H9 (cell line): ENCODE results near the gene GPAT3. TPM values are rescaled to one million over a fixed set of nuclear protein-coding genes. Genes with fewer than 3 reads are reported as not detected.

Experiments
- DNase-seq: peaks from one replicate; pipeline ENCODE4 v3.0.0-alpha.2; 2017
- H2AFZ ChIP-seq: one replicate; pipeline ENCODE4 v1.6.1; 2013; ENCODE audit warnings: mild to moderate bottlenecking, low read length, control low read depth, moderate library complexity
- H2AK5ac ChIP-seq: 2 replicates; pipeline ENCODE4 v1.6.1; 2013; ENCODE audit warnings: low read length, control low read depth, mixed read lengths; ENCODE audit not compliant: insufficient read length
- H2BK120ac ChIP-seq: one replicate; pipeline ENCODE4 v1.6.1; 2013; ENCODE audit warnings: low read depth, mild to moderate bottlenecking, low read length, control low read depth, inconsistent platforms; ENCODE audit not compliant: poor library complexity, severe bottlenecking
- H2BK12ac ChIP-seq: 2 replicates; pipeline ENCODE4 v1.6.1; 2013; ENCODE audit warnings: low read length, control low read depth, mixed read lengths, low read depth; ENCODE audit not compliant: insufficient read length
- H2BK15ac ChIP-seq: 2 replicates; pipeline ENCODE4 v1.6.1; 2013; ENCODE audit warnings: low read depth, low read length, control low read depth
- H2BK20ac ChIP-seq: one replicate; pipeline ENCODE4 v1.6.1; 2013; ENCODE audit warnings: low read depth, mild to moderate bottlenecking, low read length, control low read depth, inconsistent platforms; ENCODE audit not compliant: poor library complexity, severe bottlenecking
- H2BK5ac ChIP-seq: 2 replicates; pipeline ENCODE4 v1.6.1; 2013; ENCODE audit warnings: low read length, control low read depth, mixed read lengths; ENCODE audit not compliant: insufficient read length
- H3K14ac ChIP-seq: 2 replicates; pipeline ENCODE4 v1.6.1; 2013; ENCODE audit warnings: low read length, control low read depth; ENCODE audit not compliant: insufficient read depth
- H3K18ac ChIP-seq: 2 replicates; pipeline ENCODE4 v1.6.1; 2013; ENCODE audit warnings: low read depth, mild to moderate bottlenecking, mixed read lengths, low read length, control low read depth; ENCODE audit not compliant: insufficient read length
- H3K23ac ChIP-seq: 2 replicates; pipeline ENCODE4 v1.6.1; 2013; ENCODE audit warnings: low read length, control low read depth, mixed read lengths, low read depth; ENCODE audit not compliant: insufficient read length
- H3K23me2 ChIP-seq: 2 replicates; pipeline ENCODE4 v1.6.1; 2013; ENCODE audit warnings: low read depth, mild to moderate bottlenecking, mixed read lengths, low read length, control low read depth; ENCODE audit not compliant: insufficient read length, poor library complexity, severe bottlenecking
- H3K27ac ChIP-seq: 2 replicates; pipeline ENCODE4 v1.5.1; 2013; ENCODE audit warnings: low read length, control low read depth, mixed read lengths, low read depth; ENCODE audit not compliant: insufficient read length
- H3K27me3 ChIP-seq: 2 replicates; pipeline ENCODE4 v1.6.1; 2013; ENCODE audit warnings: low read length, control low read depth, inconsistent platforms; ENCODE audit not compliant: insufficient read depth
- H3K4ac ChIP-seq: 2 replicates; pipeline ENCODE4 v1.6.1; 2013; ENCODE audit warnings: low read depth, mild to moderate bottlenecking, control low read depth, inconsistent platforms, low read length, moderate library complexity
- H3K4me1 ChIP-seq: 2 replicates; pipeline ENCODE4 v1.6.1; 2013; ENCODE audit warnings: low read length, control low read depth, inconsistent platforms; ENCODE audit not compliant: insufficient read depth
- H3K4me2 ChIP-seq: 2 replicates; pipeline ENCODE4 v1.6.1; 2013; ENCODE audit warnings: low read length, control low read depth, mixed read lengths; ENCODE audit not compliant: insufficient read length, insufficient read depth
- H3K56ac ChIP-seq: 2 replicates; pipeline ENCODE4 v1.6.1; 2013; ENCODE audit warnings: low read depth, mild to moderate bottlenecking, mixed read lengths, low read length, control low read depth; ENCODE audit not compliant: insufficient read length
- H3K79me1 ChIP-seq: 2 replicates; pipeline ENCODE4 v1.6.1; 2013; ENCODE audit warnings: low read depth, mild to moderate bottlenecking, moderate library complexity, low read length, control low read depth, inconsistent platforms; ENCODE audit not compliant: insufficient read depth, poor library complexity, severe bottlenecking
- H3K79me2 ChIP-seq: 2 replicates; pipeline ENCODE4 v1.6.1; 2013; ENCODE audit warnings: low read length, control low read depth, inconsistent platforms; ENCODE audit not compliant: insufficient read depth
- H3K9ac ChIP-seq: 2 replicates; pipeline ENCODE4 v1.6.1; 2013; ENCODE audit warnings: low read length, control low read depth, mixed read lengths; ENCODE audit not compliant: insufficient read length; ENCODE audit errors: extremely low read depth
- H3K9me3 ChIP-seq: one replicate; pipeline ENCODE4 v1.6.1; 2013; ENCODE audit warnings: low read depth, low read length, inconsistent platforms; ENCODE audit not compliant: control insufficient read depth
- H3T11ph ChIP-seq: one replicate; pipeline ENCODE4 v1.6.1; 2013; ENCODE audit warnings: mild to moderate bottlenecking, low read length, control low read depth, inconsistent platforms
- H4K20me1 ChIP-seq: one replicate; pipeline ENCODE4 v1.6.1; 2013; ENCODE audit not compliant: control insufficient read depth, insufficient read length, insufficient read depth
- H4K5ac ChIP-seq: 2 replicates; pipeline ENCODE4 v1.6.1; 2013; ENCODE audit warnings: low read depth, mild to moderate bottlenecking, mixed read lengths, low read length, control low read depth; ENCODE audit not compliant: insufficient read length
- H4K8ac ChIP-seq: replicated peaks from 2 replicates; pipeline ENCODE4 v1.6.1; 2013; ENCODE audit warnings: low read length, control low read depth, mixed read lengths, low read depth; ENCODE audit not compliant: insufficient read length
- H4K91ac ChIP-seq: 2 replicates; pipeline ENCODE4 v1.6.1; 2013; ENCODE audit warnings: low read depth, mild to moderate bottlenecking, moderate library complexity, mixed read lengths, low read length, control low read depth; ENCODE audit not compliant: insufficient read length
- H3K27ac Mint-ChIP-seq, 3 experiments: 2 replicates in 2 of 3; 3 replicates in 1 of 3; pipeline ENCODE4 v1.8.0; 2020 to 2021; ENCODE audit warnings: mixed read lengths in 3 of 3, mild to moderate bottlenecking in 1 of 3, moderate library complexity in 1 of 3
- H3K27me3 Mint-ChIP-seq: 2 replicates; pipeline ENCODE4 v1.8.0; 2021; ENCODE audit warnings: low read depth, mild to moderate bottlenecking, moderate library complexity, mixed read lengths
- H3K36me3 Mint-ChIP-seq, 3 experiments: 2 replicates in 2 of 3; 3 replicates in 1 of 3; pipeline ENCODE4 v1.8.0; 2020 to 2021; ENCODE audit warnings: low read depth in 3 of 3, mixed read lengths in 3 of 3; ENCODE audit not compliant: insufficient read depth in 1 of 3
- H3K4me1 Mint-ChIP-seq, 2 experiments: 2 replicates each; pipeline ENCODE4 v1.8.0; 2020; ENCODE audit warnings: mixed read lengths in 2 of 2
- H3K4me3 Mint-ChIP-seq, 2 experiments: 2 replicates in 1 of 2; 3 replicates in 1 of 2; pipeline ENCODE4 v1.8.0; 2020 to 2021; ENCODE audit warnings: mild to moderate bottlenecking in 2 of 2, mixed read lengths in 2 of 2, moderate library complexity in 1 of 2
- H3K9me3 Mint-ChIP-seq, 2 experiments: 2 replicates in 1 of 2; 3 replicates in 1 of 2; pipeline ENCODE4 v1.8.0; 2020; ENCODE audit warnings: mild to moderate bottlenecking in 2 of 2, mixed read lengths in 2 of 2, moderate library complexity in 1 of 2
- WGBS: extraction: QIAGEN DNeasy Blood & Tissue Kit; methylation state at CpG from one replicate; pipeline ENCODE4 v1.1.7; 2013; ENCODE audit warnings: missing lambda C conversion rate, low lambda C conversion rate, mixed read lengths; ENCODE audit not compliant: insufficient read length; ENCODE audit errors: extremely low coverage; 5-methylcytosine and 5-hydroxymethylcytosine counted together
- total RNA-seq: library from RNA; stranded (reverse); gene quantifications from 2 replicates; pipeline ENCODE4 v1.2.1, GENCODE V29; 2021
- TF ChIP-seq, protein P1 (sequence below): fragments of 200-600 bp; sonication (generic); conservative IDR thresholded peaks from 3 replicates; pipeline ENCODE4 v1.8.0; 2021; ENCODE audit warnings: antibody characterized with exemption, mild to moderate bottlenecking

The GPAT3 gene
- total RNA-seq, 1 experiment from 2014 or later: 1.8 TPM

DNA sequence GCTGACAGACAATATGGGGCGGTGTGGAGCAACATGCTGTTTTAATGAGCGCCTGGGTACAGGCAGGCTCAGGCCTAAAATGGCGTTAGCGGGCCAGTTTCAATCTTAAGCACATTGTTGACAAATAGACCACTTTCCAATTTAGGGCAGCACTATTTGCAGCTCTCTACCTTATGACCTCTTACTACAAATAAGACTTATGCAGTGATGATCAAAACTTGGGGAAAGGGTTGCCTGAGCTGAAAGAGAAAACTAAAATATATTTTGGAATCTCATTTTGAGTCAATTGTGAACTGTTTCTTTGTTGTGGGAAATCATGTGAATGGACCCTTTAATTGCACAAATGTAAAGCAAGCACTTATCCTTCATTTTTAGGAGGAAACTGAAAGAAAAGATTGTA is 25.5 kb upstream of the GPAT3 start:
- Histone ChIP-seq H4K5ac (no peak overlapping the region), H3K9ac (no peak overlapping the region), H2AK5ac (no peak overlapping the region), H3K4me2 (no peak overlapping the region), H3K4ac (no peak overlapping the region), H3T11ph (no peak overlapping the region), H4K91ac (no peak overlapping the region), H3K56ac (no peak overlapping the region), H3K9me3 (no peaks in the 10 kb centered on the region), H4K20me1 (no peaks in the 10 kb centered on the region), H3K23me2 (no peaks in the 10 kb centered on the region), H3K23ac (no peak overlapping the region), H2BK5ac (no peak overlapping the region), H3K27ac (no peak overlapping the region), H2AFZ (no peak overlapping the region), H2BK120ac (no peak overlapping the region), H2BK20ac (no peak overlapping the region), H2BK15ac (no peak overlapping the region), H3K79me1 (no peaks in the 10 kb centered on the region), H3K4me1 (no peaks in the 10 kb centered on the region), H3K14ac (no peak overlapping the region), H3K18ac (no peak overlapping the region), H3K79me2 (no peaks in the 10 kb centered on the region), H4K8ac (no peak overlapping the region), H3K27me3 (no peaks in the 10 kb centered on the region), H2BK12ac (no peak overlapping the region)
- TF ChIP-seq, protein P1, sequence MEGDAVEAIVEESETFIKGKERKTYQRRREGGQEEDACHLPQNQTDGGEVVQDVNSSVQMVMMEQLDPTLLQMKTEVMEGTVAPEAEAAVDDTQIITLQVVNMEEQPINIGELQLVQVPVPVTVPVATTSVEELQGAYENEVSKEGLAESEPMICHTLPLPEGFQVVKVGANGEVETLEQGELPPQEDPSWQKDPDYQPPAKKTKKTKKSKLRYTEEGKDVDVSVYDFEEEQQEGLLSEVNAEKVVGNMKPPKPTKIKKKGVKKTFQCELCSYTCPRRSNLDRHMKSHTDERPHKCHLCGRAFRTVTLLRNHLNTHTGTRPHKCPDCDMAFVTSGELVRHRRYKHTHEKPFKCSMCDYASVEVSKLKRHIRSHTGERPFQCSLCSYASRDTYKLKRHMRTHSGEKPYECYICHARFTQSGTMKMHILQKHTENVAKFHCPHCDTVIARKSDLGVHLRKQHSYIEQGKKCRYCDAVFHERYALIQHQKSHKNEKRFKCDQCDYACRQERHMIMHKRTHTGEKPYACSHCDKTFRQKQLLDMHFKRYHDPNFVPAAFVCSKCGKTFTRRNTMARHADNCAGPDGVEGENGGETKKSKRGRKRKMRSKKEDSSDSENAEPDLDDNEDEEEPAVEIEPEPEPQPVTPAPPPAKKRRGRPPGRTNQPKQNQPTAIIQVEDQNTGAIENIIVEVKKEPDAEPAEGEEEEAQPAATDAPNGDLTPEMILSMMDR: no peak
- H3K9me3 Mint-ChIP-seq: no peaks in the 10 kb centered on the region; a peak in 1 of 5 replicates
- no peaks in the 10 kb centered on the region for H3K4me1 Mint-ChIP-seq
- DNase-seq: no peak
- no CpG with 5 or more reads among the region's 4 CpGs for WGBS
- H3K4me3 Mint-ChIP-seq: no peak overlapping the region
- no peaks in the 10 kb centered on the region for H3K27me3 Mint-ChIP-seq
- H3K27ac Mint-ChIP-seq: no peak overlapping the region
- H3K36me3 Mint-ChIP-seq: peaks cover 0 to 5% (median 2%) of the 10 kb centered on the region in 3 experiments; a peak in 1 of 7 replicates
